Mesenteric fat pad (tissue), 1 donor: ENCODE data around the gene SGMS2. TPM values are rescaled to one million over a fixed set of nuclear protein-coding genes. Genes with fewer than 3 reads are reported as not detected.
"Not testable (repeated sequence)": the region's sequence is repeated elsewhere in the genome, so short reads cannot be mapped to it uniquely, and the experiment has no call there.

Source experiments
- DNase-seq: peaks from one replicate; pipeline ENCODE4 v3.0.0-alpha.2; 2020; ENCODE audit warnings: low spot score
- total RNA-seq: library from RNA; stranded (reverse); fragmentation: NEBNext Ultra II Directional; extraction: Animal tissue kit (Norgen Biotek cat#: 25700); gene quantifications from one replicate; pipeline ENCODE4 v1.2.1, GENCODE V29; 2021
- donor health status: DM: yes; HTN: yes; CAD: no.

SGMS2 gene
- total RNA-seq, 1 donor from 2014 or later: 26.3 TPM

DNA sequence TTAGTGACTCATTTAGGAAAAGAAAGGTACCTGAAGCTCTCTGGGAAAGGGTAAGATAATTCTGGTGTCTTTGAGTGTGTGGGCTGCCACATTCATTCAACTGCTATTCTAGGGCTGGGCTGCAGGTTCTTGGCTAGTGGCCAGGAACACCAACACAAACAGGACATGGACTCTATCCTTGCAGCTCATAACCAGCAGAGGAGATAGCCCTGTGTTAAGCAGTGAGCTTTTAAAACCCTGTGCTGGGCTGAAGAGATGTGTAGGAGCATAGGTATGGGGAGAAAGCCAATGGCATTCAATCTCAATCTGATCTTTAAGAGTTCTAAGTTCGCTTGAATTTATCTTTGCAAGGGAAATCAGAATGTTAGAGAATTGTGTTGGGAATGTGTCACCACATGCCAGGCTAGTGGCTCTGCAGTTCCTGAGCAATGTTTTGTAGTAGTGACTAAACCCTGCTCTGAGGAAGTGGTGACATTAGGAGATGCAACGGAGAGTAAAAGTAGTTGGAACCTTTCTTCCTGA lies 39.2 kb downstream of the SGMS2 start:
- no peak for DNase-seq

DNA sequence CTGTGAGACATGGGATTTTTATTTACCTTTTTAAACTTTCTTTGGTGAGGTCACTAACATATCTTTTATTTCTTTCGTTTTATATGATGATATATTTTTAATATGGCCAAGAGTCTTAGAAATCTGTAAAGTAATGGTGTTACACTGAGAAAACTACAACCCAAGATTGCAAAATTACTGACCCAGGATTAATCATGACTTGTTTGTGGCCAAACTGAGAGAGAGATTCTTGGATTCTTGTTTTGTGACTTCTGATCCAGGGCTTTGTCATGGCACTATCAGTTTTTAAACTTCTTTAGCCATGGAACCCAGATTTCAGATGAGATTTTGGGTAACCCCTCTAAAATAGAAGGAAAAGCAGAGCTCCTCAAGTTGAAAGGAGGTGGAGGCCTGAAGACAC lies 42.0 kb downstream of the SGMS2 start:
- no peak for DNase-seq

DNA sequence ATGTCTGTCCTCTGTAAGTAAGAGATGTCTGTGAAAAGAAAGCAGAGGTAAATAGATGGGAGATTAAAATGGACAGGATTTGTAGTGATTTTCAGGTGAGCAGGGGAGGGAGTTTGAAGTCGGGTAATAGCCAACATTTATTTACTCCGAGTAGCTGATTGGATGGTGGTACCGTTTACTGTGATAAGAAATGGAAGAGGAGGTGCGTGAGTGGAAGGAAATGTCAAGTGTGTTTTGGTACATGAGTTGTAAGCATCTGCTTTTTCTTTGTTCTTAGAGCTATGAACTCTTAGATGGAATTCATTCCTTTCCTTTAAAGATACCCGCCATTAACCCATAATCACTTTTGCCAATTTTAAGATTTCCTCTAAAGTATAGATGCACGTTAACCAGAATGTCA lies 45.5 kb downstream of the SGMS2 start:
- no peak for DNase-seq

DNA sequence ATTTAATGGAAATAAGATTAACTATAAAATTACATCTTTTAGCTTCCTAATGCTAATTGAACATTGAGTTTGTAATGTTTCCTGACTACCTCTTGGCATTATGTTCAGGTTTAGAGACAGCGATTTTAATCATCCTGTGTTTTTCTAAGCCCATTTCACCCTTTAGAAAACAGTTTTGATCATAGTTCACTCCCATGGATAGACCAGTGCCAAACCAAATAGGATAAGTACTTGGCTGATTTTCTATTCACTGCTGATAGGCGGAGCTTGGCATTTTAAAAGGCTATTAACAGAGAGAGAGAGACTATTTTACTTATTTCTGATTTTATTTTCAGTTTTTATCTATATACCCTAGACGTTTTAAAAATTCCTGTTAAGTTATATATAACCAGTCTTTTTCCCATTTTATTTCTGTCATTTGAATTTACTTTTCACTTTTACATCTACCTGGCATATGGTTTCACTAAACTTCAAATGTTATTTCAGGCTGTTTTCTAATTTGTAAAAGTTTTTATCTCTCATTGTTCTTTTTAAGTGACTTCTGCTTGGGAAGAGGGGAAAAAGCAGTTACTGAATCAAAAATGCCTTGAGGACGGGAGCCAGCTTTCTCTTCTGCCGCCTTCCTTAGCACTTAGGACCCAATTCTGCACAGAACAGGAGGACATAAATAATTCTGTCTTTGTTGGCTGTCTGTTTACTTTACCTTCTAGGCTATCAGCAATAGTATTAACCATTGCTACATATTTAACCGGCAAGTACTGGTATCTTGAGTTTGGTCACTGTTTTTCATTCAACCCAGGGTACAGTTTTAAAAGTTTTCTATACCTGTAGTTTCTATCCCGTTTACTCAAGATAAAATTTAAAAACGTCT lies 46.4 kb downstream of the SGMS2 start:
- DNase-seq: no peak

DNA sequence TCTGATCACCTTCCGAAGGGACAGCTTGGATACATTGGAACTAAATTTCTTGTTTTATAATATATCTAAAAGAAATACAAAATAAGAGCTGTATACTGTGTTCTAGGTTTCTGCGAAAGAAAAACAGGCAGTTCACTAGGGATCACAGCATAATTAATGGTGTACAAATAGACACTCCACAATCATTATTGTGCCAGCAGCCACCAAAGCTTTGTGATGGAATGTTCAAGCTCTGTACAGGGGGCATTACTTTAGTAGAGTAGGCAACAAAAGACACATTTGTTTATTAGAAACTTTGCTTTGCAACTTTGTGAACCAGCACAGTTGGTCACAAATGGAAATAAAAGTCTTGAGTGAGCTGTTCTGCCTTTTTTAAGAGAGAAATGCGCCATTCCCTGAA lies 49.3 kb downstream of the SGMS2 start:
- DNase-seq: no peak

DNA sequence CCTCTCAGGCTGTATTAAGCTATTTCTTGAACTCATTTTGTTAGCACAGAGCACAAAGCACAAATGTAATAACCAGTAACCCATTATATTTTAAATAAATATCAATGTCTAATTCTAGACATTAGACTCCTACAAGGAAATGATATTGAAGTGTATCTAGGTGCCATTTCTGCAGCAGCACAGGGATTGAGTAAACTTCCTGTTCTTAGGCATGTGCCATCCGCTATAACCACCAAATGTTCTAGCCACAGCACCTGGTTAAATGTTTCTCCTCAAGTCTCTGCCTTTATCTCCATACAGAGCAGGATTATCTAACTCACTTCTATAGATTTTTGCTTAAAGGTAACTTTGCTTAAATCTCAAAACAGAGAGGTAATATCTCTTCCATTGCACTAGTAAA lies 51.4 kb downstream of the SGMS2 start:
- DNase-seq: no peak

DNA sequence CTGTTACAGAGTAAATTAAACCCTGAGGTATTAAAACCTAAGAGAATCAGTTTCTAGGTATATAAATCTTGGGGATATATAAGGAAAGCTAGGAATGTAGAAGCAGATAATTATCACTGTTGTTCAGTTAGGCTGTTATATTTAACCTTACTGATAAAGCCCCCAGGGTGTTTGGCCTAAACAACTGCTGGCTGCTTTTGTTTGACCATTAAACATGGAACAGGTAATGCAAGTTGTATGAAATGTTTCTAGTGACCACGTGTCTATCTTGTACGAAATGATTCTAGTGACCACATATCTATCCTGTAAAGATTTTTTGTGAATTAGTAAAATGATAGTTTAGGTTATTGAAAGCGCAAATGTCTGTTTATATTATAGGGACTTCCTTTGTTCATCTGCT lies 52.6 kb downstream of the SGMS2 start:
- DNase-seq: no peak

DNA sequence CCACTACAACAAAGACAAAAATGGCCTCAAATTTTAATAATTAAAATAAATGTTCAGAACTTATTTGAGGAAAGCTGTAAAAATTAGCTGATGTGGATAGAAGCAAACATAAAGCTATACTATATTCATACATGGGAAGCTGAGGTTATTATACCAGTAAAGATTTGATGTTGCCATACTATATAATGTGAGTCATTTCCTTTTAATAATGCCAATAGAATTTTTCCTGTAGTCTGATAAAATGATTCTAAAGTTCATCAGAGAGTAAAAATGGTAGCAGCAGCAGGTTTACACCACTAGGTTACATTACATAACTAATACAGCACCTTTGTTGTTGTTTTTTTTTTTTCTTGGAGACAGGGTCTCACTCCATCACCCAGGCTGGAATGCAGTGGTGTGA lies 61.1 kb downstream of the SGMS2 start:
- no peak for DNase-seq

DNA sequence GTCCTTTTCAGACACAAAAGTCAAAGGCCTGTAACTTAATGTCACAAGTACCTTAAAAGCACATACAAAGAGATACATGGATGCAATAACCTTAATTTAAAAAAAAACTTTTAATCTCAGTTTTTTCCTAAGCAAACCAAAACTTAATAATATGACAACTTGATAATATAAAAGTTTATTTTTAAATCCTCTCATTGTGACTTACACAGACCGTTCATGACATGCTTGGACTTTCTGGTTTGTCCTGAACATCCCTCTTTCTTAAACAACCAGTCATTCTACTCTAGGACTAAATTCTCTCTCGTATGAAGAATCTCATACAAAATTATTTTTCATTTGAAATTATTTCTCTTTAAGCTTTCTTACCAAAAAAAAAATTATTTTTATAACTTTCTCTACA lies 63.5 kb downstream of the SGMS2 start:
- DNase-seq: no peak

DNA sequence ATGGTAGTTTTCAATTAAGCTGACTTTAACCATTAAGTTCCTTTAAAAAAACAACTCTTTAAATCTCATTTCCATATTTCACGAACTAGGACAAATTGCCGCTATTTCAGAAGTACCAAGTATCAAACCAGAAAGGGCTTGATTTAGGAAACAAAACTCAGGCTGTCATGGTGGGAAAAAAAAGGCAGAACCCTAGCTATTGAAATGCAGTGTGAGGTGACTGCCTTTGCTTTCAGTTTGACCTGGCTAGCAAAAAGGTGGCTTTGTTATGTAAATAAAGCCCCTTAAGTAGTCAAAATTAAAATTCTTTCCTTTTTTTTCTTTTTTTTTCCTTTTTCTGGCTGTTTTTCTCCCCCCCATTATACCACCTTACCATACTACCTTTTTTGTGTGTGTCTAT lies 66.0 kb downstream of the SGMS2 start:
- DNase-seq: no peak

DNA sequence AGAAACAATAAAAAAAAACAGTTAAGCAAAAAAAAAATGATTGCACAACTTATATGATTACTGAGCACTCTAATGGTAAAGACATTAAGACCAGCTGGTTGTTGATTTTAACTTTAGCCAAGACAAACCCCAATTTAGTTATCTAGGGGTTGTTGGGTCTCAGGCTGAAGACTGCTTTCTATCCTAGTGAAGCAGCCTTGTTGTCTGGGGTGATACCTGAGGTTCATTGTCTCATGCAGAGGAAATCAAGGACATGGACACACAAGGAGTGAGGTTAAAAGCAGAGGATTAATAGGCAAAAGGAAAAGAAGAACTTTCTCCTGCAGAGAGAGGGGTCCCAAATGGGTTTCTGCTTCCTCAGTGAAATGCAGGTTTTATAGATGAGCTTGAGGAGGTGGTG lies 66.6 kb downstream of the SGMS2 start:
- DNase-seq: no peak

DNA sequence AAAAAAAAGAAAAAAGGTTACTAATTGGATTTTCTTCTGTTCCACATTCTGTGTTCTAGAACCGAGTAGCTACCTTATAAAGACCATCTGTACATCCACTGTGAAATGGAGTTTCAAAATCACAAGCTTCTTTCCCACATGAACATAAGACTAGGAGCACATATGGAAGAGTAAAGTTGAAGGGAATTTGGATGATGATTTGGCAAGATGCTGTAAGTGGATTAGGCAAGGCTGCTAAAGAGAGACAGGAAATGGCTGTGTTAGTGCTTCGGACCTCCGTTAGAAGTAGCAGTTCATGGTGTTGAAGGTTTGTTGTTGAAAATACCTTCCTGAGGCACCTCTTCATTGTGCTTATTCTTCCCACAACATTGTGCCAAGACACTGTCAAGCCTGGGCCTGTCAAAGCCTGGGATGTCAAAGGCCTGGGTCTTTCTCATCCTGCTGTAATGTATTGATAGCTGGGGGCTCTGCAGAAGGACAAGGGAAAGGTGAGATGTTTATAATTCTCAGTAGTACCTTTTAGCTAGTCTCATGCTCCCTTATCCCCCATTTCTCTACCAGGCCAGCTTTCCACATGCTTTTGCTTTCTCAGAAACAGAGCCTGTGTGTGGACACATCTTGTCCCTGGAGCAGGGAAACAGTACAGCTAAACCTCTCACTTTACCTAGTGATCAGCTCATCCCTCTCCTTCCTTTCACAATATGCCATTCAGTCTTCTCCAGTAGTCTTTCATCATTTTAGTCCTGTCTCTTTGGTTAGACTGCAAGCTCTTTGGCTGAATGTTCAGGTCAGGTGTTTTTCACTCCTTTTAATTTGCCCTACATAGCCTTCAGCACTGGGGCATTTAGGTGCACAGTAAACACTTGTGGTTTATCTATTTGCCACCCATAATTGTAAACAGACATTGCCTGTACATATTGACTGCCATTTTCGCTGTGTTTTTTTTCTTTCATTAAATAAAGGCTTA lies 68.7 kb downstream of the SGMS2 start:
- DNase-seq: no peak

DNA sequence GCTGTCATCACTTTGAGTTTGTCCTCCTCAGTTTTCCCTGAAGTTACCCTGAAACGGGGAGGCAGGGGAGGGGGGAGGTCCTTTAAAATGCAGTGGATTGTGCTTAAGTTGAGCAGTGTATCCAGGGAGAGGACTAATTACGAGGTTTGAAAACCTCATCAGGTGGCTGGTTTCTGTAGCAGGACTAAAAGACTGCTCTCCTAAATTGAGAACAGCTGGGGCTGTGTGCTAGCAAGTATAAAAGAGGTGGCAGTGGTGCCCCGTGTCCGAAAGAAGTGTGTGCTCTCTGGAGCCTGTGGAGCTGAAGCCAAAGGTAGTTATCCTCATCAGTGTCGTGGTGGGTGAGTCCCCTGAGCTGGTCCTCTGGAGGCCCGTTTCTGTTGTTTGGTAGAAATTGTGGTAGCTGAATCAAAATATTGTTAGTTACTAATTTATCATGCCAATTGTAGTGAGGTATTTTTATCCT lies 69.4 kb downstream of the SGMS2 start:
- no peak for DNase-seq

DNA sequence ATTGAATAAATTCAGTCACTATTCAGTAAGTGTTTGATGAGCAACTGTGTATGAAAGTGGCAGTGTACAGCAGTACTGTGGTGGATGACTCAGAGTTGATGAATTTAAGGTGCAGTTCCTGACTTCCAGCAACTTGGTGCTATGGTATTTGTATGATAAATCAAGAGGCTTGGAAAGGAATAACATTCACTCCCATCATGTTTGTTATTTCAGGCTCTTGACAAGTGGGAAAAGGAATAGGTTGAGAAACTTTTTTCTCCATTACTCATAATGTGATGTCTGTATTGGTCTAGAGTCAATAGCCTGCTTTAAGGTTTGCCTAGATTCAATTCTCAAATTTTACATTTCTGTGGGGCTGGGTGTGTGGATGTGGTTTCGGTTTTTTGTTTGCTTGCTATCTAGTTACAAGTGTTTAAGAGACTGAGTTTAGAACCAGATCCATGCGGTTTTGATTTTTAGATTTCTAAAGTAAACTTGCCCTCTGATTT lies 71.5 kb downstream of the SGMS2 start:
- DNase-seq: no peak

DNA sequence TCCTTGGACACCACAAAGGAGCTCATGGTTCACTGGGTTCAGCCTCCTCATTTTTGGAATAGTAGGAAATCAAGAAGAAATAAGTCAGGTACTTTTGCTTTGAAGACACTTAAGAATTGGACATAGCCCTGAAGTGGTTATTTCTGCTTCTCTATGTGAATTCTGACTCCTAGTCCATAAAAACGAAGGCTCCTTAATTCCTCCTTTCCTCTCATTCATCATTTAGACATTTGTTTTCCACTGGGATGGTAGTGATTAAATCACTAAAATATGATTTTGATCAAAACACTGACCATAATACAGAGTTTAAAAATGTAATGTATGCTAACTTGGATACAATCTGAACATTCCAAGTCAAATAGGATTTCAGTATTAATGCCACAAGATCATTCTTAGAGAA lies 71.9 kb downstream of the SGMS2 start:
- no peak for DNase-seq

DNA sequence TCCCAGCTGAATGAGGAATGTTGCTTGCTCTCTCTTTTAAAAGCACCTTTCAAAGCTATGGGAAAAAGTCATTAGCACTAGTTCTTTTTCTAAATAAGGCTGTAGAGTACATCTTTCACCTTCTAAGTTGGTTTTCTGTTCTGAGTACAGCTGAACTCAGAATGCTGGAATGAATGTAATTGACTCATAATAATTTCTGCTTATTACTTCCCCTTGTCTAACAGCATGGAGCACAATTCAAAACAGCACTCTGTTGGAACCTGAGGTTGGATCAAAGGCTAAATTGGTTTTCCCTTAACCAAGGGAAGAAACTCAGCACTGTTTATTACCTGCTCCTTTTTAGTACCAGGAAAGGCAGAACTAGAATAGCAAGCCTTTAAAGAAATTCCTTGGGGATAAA lies 73.1 kb downstream of the SGMS2 start:
- no peak for DNase-seq

DNA sequence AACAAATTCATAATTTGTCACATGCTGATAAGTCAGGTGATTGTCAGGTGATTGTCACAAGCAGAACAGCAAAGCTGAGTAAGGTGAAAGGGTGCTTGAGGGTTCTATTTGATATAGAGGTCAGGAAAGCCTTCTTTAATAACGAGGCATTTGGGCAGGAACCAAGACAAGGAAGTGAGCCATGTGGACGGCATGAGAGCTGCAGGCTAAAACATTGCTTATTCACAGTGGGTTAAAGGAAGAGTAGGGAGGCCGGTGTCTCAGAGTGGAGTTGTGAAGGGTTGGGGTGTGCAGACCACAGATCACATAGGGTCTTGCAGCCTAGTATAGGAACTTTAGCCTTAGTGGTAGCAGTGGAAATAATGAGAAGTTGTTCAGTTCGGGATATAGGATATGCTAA lies 75.3 kb downstream of the SGMS2 start:
- DNase-seq: no peak

DNA sequence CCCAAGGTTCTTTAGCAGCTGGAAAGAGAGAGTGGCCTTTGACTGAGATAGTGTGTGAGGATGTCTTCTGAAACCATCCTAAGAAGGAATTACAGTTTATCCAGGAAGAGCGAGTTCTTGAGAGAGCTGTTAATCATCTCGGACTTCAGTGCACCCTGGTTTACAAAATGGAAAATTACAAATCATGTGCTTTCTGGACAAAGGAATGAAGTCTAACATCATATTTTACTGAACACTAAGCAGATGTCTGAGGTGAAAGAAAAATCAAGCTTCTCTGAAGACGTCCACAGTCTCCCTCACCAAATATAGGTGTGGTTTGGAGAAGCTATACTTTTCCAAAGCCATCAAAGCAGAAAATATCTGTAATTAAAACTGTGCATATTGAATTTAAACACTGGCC lies 75.8 kb downstream of the SGMS2 start:
- no peak for DNase-seq

DNA sequence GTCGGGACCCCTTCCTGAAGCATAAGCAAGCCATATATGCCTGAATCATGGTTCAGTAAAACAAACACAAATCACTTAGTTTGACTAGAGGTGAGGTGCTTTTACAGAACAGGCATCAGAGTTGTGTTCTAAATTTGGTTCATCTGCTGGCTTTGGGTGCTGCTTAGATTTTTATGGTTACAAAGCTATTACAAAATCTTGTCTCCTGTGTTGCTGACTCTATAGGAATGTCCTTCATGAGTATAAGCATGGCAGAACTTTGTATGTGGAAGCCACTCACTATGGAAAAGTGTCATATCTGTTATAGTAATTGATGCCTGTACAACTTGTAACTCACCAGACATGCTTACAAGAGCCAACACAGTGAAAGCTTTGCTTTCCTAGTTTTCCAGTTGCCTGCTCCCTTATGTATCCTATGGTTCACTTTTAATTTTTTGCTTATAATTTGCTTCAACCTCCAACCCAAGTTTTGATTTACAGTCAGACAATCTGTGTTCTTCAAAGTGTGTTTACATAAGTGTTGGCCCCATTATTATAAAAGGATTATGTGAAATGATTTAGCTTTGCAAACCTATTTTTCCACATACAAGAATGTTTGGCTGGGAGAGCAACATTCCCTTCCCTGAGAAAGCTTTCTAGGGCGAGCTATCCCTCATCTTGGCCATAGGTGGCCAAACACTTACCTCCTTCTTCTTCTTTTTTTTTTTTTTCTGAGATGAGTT lies 76.6 kb downstream of the SGMS2 start:
- DNase-seq: no peak

DNA sequence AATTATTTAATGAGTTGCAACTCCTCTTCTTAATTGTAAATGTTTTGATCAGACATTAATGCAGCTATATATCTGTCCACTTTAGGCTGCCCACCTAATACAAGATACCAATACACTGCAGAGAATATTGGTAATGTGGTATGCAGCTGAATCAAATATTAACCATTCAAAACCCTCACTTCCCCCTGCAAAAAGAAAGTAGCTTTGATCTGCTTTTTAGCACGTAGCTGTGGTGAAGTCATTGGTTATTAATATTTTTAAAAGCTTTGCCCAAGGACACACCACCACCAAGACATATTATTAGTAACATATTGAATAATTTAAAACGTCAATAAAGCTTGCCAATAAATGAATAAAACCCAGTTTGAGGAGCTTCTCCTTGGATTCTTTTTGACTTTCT lies 78.0 kb downstream of the SGMS2 start:
- no peak for DNase-seq

DNA sequence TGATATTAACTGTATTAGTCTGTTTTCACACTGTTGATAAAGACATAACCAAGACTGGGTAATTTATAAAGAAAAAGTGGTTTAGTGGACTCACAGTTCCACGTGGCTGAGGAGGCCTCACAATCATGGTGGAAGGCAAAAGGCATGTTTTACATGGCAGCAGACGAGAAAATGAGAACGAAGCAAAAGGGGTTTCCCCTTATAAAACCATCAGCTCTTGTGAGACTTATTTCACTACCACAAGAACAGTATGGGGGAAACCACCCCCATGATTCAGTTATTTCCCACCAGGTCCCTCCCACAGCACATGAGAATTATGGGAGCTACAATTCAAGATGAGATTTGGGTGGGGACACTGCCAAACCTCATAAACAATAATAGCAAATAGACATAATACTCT lies 80.3 kb downstream of the SGMS2 start:
- not testable (repeated sequence) for DNase-seq
